Measurements from ENCODE around the gene EED.
A peak's percentile ranks its signal among the peaks of the same experiment; 100 is the strongest.
"Not testable (repeated sequence)": the region's sequence is repeated elsewhere in the genome, so short reads cannot be mapped to it uniquely, and the experiment has no call there.

Gene EED

GRCh38 chr11:86219311-86220193 lies 25.0 kb upstream of the EED start:
- DNase-seq, result no peak

- DNase-seq, result no peak
These were observed 23.9 kb upstream of the EED start for GRCh38 chr11:86220653-86221052.

GRCh38 chr11:86222081-86222480 lies 22.5 kb upstream of the EED start:
- DNase-seq, result no peak

- not testable (repeated sequence) for DNase-seq
These were observed 20.0 kb upstream of the EED start for GRCh38 chr11:86224575-86224974.

GRCh38 chr11:86225344-86225743 lies 19.2 kb upstream of the EED start:
- DNase-seq, result not testable (repeated sequence)

GRCh38 chr11:86228269-86229038 lies 16.1 kb upstream of the EED start:
- no peak for DNase-seq

- DNase-seq, result not testable (repeated sequence)
These were observed 15.6 kb upstream of the EED start for GRCh38 chr11:86229039-86229330.

GRCh38 chr11:86230179-86230804 lies 14.3 kb upstream of the EED start:
- DNase-seq, result no peak

- no peak for DNase-seq
These were observed 13.6 kb upstream of the EED start for GRCh38 chr11:86230921-86231434.

- DNase-seq, result no peak
These were observed 12.0 kb upstream of the EED start for GRCh38 chr11:86232556-86232955.

- no peak for DNase-seq
These were observed 9.6 kb upstream of the EED start for GRCh38 chr11:86234831-86235461.

- no peak for DNase-seq
These were observed 7.2 kb upstream of the EED start for GRCh38 chr11:86237267-86237804.

- DNase-seq, result no peak
These were observed 4.4 kb upstream of the EED start for GRCh38 chr11:86240164-86240563.

GRCh38 chr11:86241956-86242535 lies 2.5 kb upstream of the EED start:
- no peak for DNase-seq

GRCh38 chr11:86243396-86243795 lies 1.2 kb upstream of the EED start:
- no peak for DNase-seq

GRCh38 chr11:86244063-86244521 lies 461 bp upstream of the EED start:
- DNase-seq, result peak; percentile 87

GRCh38 chr11:86245369-86246292 lies 1.1 kb downstream of the EED start:
- peak; percentile 3 for DNase-seq

- no peak for DNase-seq
These were observed 1.7 kb downstream of the EED start for GRCh38 chr11:86246293-86246675.

- no peak for DNase-seq
These were observed 3.1 kb downstream of the EED start for GRCh38 chr11:86247608-86248007.

- no peak for DNase-seq
These were observed 4.1 kb downstream of the EED start for GRCh38 chr11:86248609-86249008.

All from activated gamma-delta T cell treated with Interleukin-2 at 50 U/mL for 16 hours (primary cell).